HepG2 (cell line): ENCODE results near the gene ANKEF1. TPM values are rescaled to one million over a fixed set of nuclear protein-coding genes. Genes with fewer than 3 reads are reported as not detected.
A peak's percentile ranks its signal among the peaks of the same experiment; 100 is the strongest.

Experiments used
- GRHL1 ChIP-seq: sonication (generic); formaldehyde crosslinking; conservative IDR thresholded peaks from 2 replicates; pipeline ENCODE4 v1.8.0; 2022; ENCODE audit warnings: missing genetic modification reagents
- KLF13 ChIP-seq: sonication (generic); formaldehyde crosslinking; IDR thresholded peaks from 2 replicates; pipeline ENCODE4 v1.4.0; 2020; ENCODE audit warnings: mild to moderate bottlenecking, missing genetic modification reagents
- KLF15 ChIP-seq: sonication (generic); formaldehyde crosslinking; IDR thresholded peaks from 2 replicates; pipeline ENCODE4 v1.8.1; 2023; ENCODE audit warnings: borderline replicate concordance, mild to moderate bottlenecking, inconsistent platforms, missing genetic modification reagents, mixed read lengths
- MXI1 ChIP-seq: IDR thresholded peaks from 3 replicates; pipeline ENCODE4 v1.6.1; 2012; ENCODE audit warnings: low read depth, low read length, inconsistent platforms, borderline replicate concordance
- PREB ChIP-seq: sonication (generic); formaldehyde crosslinking; IDR thresholded peaks from 2 replicates; pipeline ENCODE4 v1.4.0; 2020; ENCODE audit warnings: missing genetic modification reagents
- RNF219 ChIP-seq: sonication (generic); formaldehyde crosslinking; IDR thresholded peaks from 2 replicates; pipeline ENCODE4 v1.5.0; 2020; ENCODE audit warnings: mild to moderate bottlenecking, missing genetic modification reagents
- SCMH1 ChIP-seq: sonication (generic); formaldehyde crosslinking; IDR thresholded peaks from 2 replicates; pipeline ENCODE4 v1.9.0; 2021; ENCODE audit warnings: missing genetic modification reagents, mild to moderate bottlenecking, borderline replicate concordance
- SNRNP70 ChIP-seq: fragments of 200-400 bp; formaldehyde crosslinking; IDR thresholded peaks from 2 replicates; pipeline ENCODE4 v1.6.1; 2017; ENCODE audit warnings: mild to moderate bottlenecking, low read depth, low read length, moderate library complexity
- ZBTB10 ChIP-seq: sonication (generic); formaldehyde crosslinking; IDR thresholded peaks from 2 replicates; pipeline ENCODE4 v1.4.0; 2020; ENCODE audit warnings: missing genetic modification reagents, borderline replicate concordance
- ZNF264 ChIP-seq: sonication (generic); formaldehyde crosslinking; IDR thresholded peaks from 2 replicates; pipeline ENCODE4 v1.4.0; 2020; ENCODE audit warnings: missing genetic modification reagents
- ZNF382 ChIP-seq: sonication (generic); formaldehyde crosslinking; IDR thresholded peaks from 2 replicates; pipeline ENCODE4 v1.5.0; 2020; ENCODE audit warnings: missing genetic modification reagents, mild to moderate bottlenecking, borderline replicate concordance
- ZNF496 ChIP-seq: sonication (generic); formaldehyde crosslinking; IDR thresholded peaks from 2 replicates; pipeline ENCODE4 v1.8.1; 2023; ENCODE audit warnings: mild to moderate bottlenecking, moderate library complexity, missing genetic modification reagents; ENCODE audit not compliant: insufficient replicate concordance
- ZNF562 ChIP-seq: sonication (generic); formaldehyde crosslinking; IDR thresholded peaks from 2 replicates; pipeline ENCODE4 v1.8.0; 2022; ENCODE audit warnings: missing genetic modification reagents, borderline replicate concordance
- ZNF75D ChIP-seq: sonication (generic); formaldehyde crosslinking; IDR thresholded peaks from 2 replicates; pipeline ENCODE4 v1.8.1; 2023; ENCODE audit warnings: missing genetic modification reagents, mild to moderate bottlenecking, borderline replicate concordance
- ZNF782 ChIP-seq: sonication (generic); formaldehyde crosslinking; IDR thresholded peaks from 2 replicates; pipeline ENCODE4 v1.4.0; 2020; ENCODE audit warnings: missing genetic modification reagents, mild to moderate bottlenecking, borderline replicate concordance
- polyA plus RNA-seq, 8 experiments: library from polyadenylated mRNA; depleted of rRNA in 3 of 8; stranded (reverse) in 7 of 8; unstranded in 1 of 8; fragments of >200 nt; fragmentation: Illumina TruSeq in 4 of 8; extraction: Trizol in 4 of 8; gene quantifications; 2 replicates each; pipeline versions ENCODE4 v1.2.1 to v1.2.3, GENCODE V29; 2011 to 2016; ENCODE audit warnings: low read depth in 4 of 8, missing spikeins in 1 of 8, mixed read lengths in 1 of 8; ENCODE audit not compliant: insufficient read depth in 1 of 8
- total RNA-seq, 5 experiments: library from RNA; depleted of rRNA; stranded (reverse); fragments of >200 nt; fragmentation: Illumina TruSeq; extraction: Trizol; gene quantifications; 2 replicates each; pipeline ENCODE4 v1.2.3, GENCODE V29; 2016; ENCODE audit warnings: low read depth in 1 of 5
- TF ChIP-seq, protein P1 (sequence below): sonication (generic); formaldehyde crosslinking; IDR thresholded peaks from 2 replicates; pipeline ENCODE4 v1.4.0; 2020; ENCODE audit warnings: mild to moderate bottlenecking, missing genetic modification reagents, borderline replicate concordance

Gene ANKEF1
- total and polyA plus RNA-seq, 2 of the 13 experiments (the other 11 are each of a cell fraction or from before 2014, with no cell fraction given), result 3.1 to 8.6 TPM

- TF ChIP-seq RNF219 (no peak), ZNF382 (CRISPR knock-in tag) (no peak), KLF15 (CRISPR knock-in tag) (no peak), PREB (CRISPR knock-in tag) (no peak), GRHL1 (CRISPR knock-in tag) (no peak), SCMH1 (CRISPR knock-in tag) (no peak), ZNF562 (no peak; the same call in 1 of the 2 replicates), ZNF75D (no peak), SNRNP70 (no peak), ZBTB10 (CRISPR knock-in tag) (0 out of 2 replicates have a peak, but pooled peaks have one; percentile 25), ZNF782 (CRISPR knock-in tag) (peak; percentile 94), ZNF496 (no peak), ZNF264 (peak; percentile 84; the same call in 1 of the 2 replicates), KLF13 (CRISPR knock-in tag) (0 out of 2 replicates have a peak, but pooled peaks have one; percentile 48), MXI1 (peak; percentile 89)
- TF ChIP-seq, protein P1, sequence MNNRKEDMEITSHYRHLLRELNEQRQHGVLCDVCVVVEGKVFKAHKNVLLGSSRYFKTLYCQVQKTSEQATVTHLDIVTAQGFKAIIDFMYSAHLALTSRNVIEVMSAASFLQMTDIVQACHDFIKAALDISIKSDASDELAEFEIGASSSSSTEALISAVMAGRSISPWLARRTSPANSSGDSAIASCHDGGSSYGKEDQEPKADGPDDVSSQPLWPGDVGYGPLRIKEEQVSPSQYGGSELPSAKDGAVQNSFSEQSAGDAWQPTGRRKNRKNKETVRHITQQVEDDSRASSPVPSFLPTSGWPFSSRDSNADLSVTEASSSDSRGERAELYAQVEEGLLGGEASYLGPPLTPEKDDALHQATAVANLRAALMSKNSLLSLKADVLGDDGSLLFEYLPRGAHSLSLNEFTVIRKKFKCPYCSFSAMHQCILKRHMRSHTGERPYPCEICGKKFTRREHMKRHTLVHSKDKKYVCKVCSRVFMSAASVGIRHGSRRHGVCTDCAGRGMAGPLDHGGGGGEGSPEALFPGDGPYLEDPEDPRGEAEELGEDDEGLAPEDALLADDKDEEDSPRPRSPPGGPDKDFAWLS (CRISPR knock-in tag), result no peak
Measured at GRCh38 chr20:10034717-10035571, at the start of gene ANKEF1 (continued).
